HEK293 (cell line): ENCODE data around the gene CNOT9.

ENCODE experiments used
- REST ChIP-seq: fragments of 450-650 bp; formaldehyde crosslinking; IDR thresholded peaks from 2 replicates; pipeline ENCODE4 v1.5.1; 2016; ENCODE audit warnings: missing biosample characterization, missing genetic modification characterization
- YY1 ChIP-seq: fragments of 450-650 bp; formaldehyde crosslinking; IDR thresholded peaks from 2 replicates; pipeline ENCODE4 v1.5.1; 2018; ENCODE audit warnings: missing biosample characterization, missing genetic modification characterization
- ZNF366 ChIP-seq: fragments of 450-650 bp; formaldehyde crosslinking; conservative IDR thresholded peaks from 2 replicates; pipeline ENCODE4 v1.5.1; 2016; ENCODE audit warnings: missing biosample characterization, missing genetic modification characterization
- ZNF555 ChIP-seq: fragments of 450-650 bp; formaldehyde crosslinking; conservative IDR thresholded peaks from 2 replicates; pipeline ENCODE4 v1.5.1; 2017; ENCODE audit warnings: missing biosample characterization, mild to moderate bottlenecking, missing genetic modification characterization, inconsistent platforms
- ZNF791 ChIP-seq: fragments of 450-650 bp; formaldehyde crosslinking; IDR thresholded peaks from 2 replicates; pipeline ENCODE4 v1.5.1; 2016; ENCODE audit warnings: missing biosample characterization, missing genetic modification characterization
- TF ChIP-seq, protein P1 (sequence below): fragments of 450-650 bp; formaldehyde crosslinking; optimal IDR thresholded peaks from 2 replicates; pipeline ENCODE3; 2016; ENCODE audit warnings: missing biosample characterization, mild to moderate bottlenecking, missing genetic modification characterization
- TF ChIP-seq, protein P2 (sequence below): fragments of 450-650 bp; formaldehyde crosslinking; IDR thresholded peaks from 2 replicates; pipeline ENCODE4 v1.5.1; 2016; ENCODE audit warnings: missing biosample characterization, missing genetic modification characterization
- TF ChIP-seq, protein P3 (sequence below): fragments of 450-650 bp; formaldehyde crosslinking; IDR thresholded peaks from 2 replicates; pipeline ENCODE4 v1.5.1; 2016; ENCODE audit warnings: missing biosample characterization, missing genetic modification characterization, low read depth
- TF ChIP-seq, protein P4 (sequence below): fragments of 450-650 bp; formaldehyde crosslinking; IDR thresholded peaks from 2 replicates; pipeline ENCODE4 v1.5.1; 2016; ENCODE audit warnings: missing biosample characterization, missing genetic modification characterization

GRCh38 chr2:218638372-218638771, 69.7 kb downstream of the CNOT9 start:
- TF ChIP-seq REST (tag by site-specific recombination): no peak
- TF ChIP-seq, protein P1, sequence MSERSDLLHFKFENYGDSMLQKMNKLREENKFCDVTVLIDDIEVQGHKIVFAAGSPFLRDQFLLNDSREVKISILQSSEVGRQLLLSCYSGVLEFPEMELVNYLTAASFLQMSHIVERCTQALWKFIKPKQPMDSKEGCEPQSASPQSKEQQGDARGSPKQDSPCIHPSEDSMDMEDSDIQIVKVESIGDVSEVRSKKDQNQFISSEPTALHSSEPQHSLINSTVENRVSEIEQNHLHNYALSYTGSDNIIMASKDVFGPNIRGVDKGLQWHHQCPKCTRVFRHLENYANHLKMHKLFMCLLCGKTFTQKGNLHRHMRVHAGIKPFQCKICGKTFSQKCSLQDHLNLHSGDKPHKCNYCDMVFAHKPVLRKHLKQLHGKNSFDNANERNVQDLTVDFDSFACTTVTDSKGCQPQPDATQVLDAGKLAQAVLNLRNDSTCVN (tag by site-specific recombination): no peak
- TF ChIP-seq ZNF791 (tag by site-specific recombination): no peak
- TF ChIP-seq YY1 (tag by site-specific recombination): no peak
- TF ChIP-seq, protein P2, sequence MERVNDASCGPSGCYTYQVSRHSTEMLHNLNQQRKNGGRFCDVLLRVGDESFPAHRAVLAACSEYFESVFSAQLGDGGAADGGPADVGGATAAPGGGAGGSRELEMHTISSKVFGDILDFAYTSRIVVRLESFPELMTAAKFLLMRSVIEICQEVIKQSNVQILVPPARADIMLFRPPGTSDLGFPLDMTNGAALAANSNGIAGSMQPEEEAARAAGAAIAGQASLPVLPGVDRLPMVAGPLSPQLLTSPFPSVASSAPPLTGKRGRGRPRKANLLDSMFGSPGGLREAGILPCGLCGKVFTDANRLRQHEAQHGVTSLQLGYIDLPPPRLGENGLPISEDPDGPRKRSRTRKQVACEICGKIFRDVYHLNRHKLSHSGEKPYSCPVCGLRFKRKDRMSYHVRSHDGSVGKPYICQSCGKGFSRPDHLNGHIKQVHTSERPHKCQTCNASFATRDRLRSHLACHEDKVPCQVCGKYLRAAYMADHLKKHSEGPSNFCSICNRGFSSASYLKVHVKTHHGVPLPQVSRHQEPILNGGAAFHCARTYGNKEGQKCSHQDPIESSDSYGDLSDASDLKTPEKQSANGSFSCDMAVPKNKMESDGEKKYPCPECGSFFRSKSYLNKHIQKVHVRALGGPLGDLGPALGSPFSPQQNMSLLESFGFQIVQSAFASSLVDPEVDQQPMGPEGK (tag by site-specific recombination): no peak
- TF ChIP-seq, protein P3, sequence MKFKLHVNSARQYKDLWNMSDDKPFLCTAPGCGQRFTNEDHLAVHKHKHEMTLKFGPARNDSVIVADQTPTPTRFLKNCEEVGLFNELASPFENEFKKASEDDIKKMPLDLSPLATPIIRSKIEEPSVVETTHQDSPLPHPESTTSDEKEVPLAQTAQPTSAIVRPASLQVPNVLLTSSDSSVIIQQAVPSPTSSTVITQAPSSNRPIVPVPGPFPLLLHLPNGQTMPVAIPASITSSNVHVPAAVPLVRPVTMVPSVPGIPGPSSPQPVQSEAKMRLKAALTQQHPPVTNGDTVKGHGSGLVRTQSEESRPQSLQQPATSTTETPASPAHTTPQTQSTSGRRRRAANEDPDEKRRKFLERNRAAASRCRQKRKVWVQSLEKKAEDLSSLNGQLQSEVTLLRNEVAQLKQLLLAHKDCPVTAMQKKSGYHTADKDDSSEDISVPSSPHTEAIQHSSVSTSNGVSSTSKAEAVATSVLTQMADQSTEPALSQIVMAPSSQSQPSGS (tag by site-specific recombination): no peak
- TF ChIP-seq, protein P4, sequence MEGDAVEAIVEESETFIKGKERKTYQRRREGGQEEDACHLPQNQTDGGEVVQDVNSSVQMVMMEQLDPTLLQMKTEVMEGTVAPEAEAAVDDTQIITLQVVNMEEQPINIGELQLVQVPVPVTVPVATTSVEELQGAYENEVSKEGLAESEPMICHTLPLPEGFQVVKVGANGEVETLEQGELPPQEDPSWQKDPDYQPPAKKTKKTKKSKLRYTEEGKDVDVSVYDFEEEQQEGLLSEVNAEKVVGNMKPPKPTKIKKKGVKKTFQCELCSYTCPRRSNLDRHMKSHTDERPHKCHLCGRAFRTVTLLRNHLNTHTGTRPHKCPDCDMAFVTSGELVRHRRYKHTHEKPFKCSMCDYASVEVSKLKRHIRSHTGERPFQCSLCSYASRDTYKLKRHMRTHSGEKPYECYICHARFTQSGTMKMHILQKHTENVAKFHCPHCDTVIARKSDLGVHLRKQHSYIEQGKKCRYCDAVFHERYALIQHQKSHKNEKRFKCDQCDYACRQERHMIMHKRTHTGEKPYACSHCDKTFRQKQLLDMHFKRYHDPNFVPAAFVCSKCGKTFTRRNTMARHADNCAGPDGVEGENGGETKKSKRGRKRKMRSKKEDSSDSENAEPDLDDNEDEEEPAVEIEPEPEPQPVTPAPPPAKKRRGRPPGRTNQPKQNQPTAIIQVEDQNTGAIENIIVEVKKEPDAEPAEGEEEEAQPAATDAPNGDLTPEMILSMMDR (tag by site-specific recombination): no peak
- no peak for TF ChIP-seq ZNF555 (tag by site-specific recombination)
- TF ChIP-seq ZNF366 (tag by site-specific recombination): no peak
